Loucy (cell line): ENCODE measurements around the gene KBTBD4.

Experiments used
- H2AFZ ChIP-seq: fragments of 200-600 bp; sonication (generic); 2 replicates; pipeline ENCODE4 v1.6.0; 2016; ENCODE audit warnings: antibody characterized with exemption, mild to moderate bottlenecking, low read length, moderate library complexity
- H3F3A ChIP-seq: fragments of 200-600 bp; 2 replicates; pipeline ENCODE4 v1.6.0; 2016; ENCODE audit warnings: antibody characterized with exemption, low read depth, mild to moderate bottlenecking
- H3K27me3 ChIP-seq: fragments of 200-600 bp; sonication (generic); 2 replicates; pipeline ENCODE4 v1.6.1; 2014; ENCODE audit warnings: low read length, mild to moderate bottlenecking; ENCODE audit not compliant: insufficient read depth, poor library complexity, severe bottlenecking
- H3K36me3 ChIP-seq: fragments of 200-600 bp; sonication (generic); 2 replicates; pipeline ENCODE4 v1.6.1; 2016; ENCODE audit warnings: low read length; ENCODE audit not compliant: insufficient read depth
- H3K4me1 ChIP-seq: fragments of 200-600 bp; sonication (generic); 2 replicates; pipeline ENCODE4 v1.5.1; 2014; ENCODE audit warnings: low read length, mild to moderate bottlenecking; ENCODE audit not compliant: insufficient read depth, poor library complexity, severe bottlenecking
- H3K4me2 ChIP-seq: fragments of 200-600 bp; sonication (generic); 2 replicates; pipeline ENCODE4 v1.6.0; 2014; ENCODE audit warnings: antibody characterized with exemption, low read length, low read depth, mild to moderate bottlenecking; ENCODE audit not compliant: poor library complexity, severe bottlenecking
- H3K4me3 ChIP-seq: fragments of 200-600 bp; sonication (generic); 2 replicates; pipeline ENCODE4 v1.5.1; 2014; ENCODE audit warnings: low read length, mild to moderate bottlenecking, mixed read lengths; ENCODE audit not compliant: poor library complexity, severe bottlenecking
- H3K79me2 ChIP-seq: fragments of 200-600 bp; sonication (generic); 2 replicates; pipeline ENCODE4 v1.6.1; 2014; ENCODE audit warnings: low read length; ENCODE audit not compliant: insufficient read depth
- H3K9ac ChIP-seq: fragments of 200-600 bp; sonication (generic); 2 replicates; pipeline ENCODE4 v1.6.0; 2014; ENCODE audit warnings: mild to moderate bottlenecking, low read depth, low read length, moderate library complexity; ENCODE audit not compliant: poor library complexity, severe bottlenecking
- H3K9me2 ChIP-seq: fragments of 200-600 bp; sonication (generic); replicated peaks from 2 replicates; pipeline ENCODE4 v1.6.1; 2016; ENCODE audit warnings: low read depth, low read length, mixed read lengths
- H3K9me3 ChIP-seq: fragments of 200-600 bp; sonication (generic); 2 replicates; pipeline ENCODE4 v1.6.1; 2014; ENCODE audit warnings: mild to moderate bottlenecking, antibody characterized with exemption, low read length, low read depth; ENCODE audit not compliant: insufficient read depth
- H4K20me1 ChIP-seq: fragments of 200-600 bp; sonication (generic); 2 replicates; pipeline ENCODE4 v1.6.0; 2014; ENCODE audit warnings: antibody characterized with exemption, low read length, mild to moderate bottlenecking; ENCODE audit not compliant: insufficient read depth, poor library complexity, severe bottlenecking
- CTCF ChIP-seq: fragments of 200-600 bp; sonication (generic); conservative IDR thresholded peaks from 2 replicates; pipeline ENCODE4 v1.5.1; 2014; ENCODE audit warnings: mild to moderate bottlenecking, antibody characterized with exemption, low read length
- EZH2phosphoT487 ChIP-seq: fragments of 200-600 bp; IDR thresholded peaks from 2 replicates; pipeline ENCODE4 v1.6.1; 2018; ENCODE audit warnings: antibody characterized with exemption, mild to moderate bottlenecking, moderate library complexity, borderline replicate concordance

KBTBD4 gene

GRCh38 chr11:47570651-47571356 lies 8.0 kb downstream of the KBTBD4 start:
- no peaks in the 10 kb centered on the region for H3K27me3 ChIP-seq
- H3K9me3 ChIP-seq: no peaks in the 10 kb centered on the region
- H3K79me2 ChIP-seq: peaks cover 79% of the 10 kb centered on the region
- H2AFZ ChIP-seq: no peak overlapping the region
- peaks cover 26% of the 10 kb centered on the region for H3K4me1 ChIP-seq
- H3K9ac ChIP-seq: no peak overlapping the region
- H4K20me1 ChIP-seq: peaks cover 11% of the 10 kb centered on the region
- no peak for TF ChIP-seq EZH2phosphoT487
- TF ChIP-seq CTCF: no peak
- H3K9me2 ChIP-seq: no peaks in the 10 kb centered on the region
- no peaks in the 10 kb centered on the region for H3F3A ChIP-seq
- no peak overlapping the region for H3K4me3 ChIP-seq
- peaks cover 34% of the 10 kb centered on the region; the same call in 1 of the 2 replicates for H3K36me3 ChIP-seq
- peak overlapping the region; percentile 47 for H3K4me2 ChIP-seq

GRCh38 chr11:47569646-47570045 lies 9.1 kb downstream of the KBTBD4 start:
- Histone ChIP-seq H3K9me2 (no peaks in the 10 kb centered on the region), H3K27me3 (no peaks in the 10 kb centered on the region), H3K9me3 (no peaks in the 10 kb centered on the region), H2AFZ (no peak overlapping the region), H3K9ac (no peak overlapping the region), H3K4me1 (peaks cover 29% of the 10 kb centered on the region), H3K79me2 (peaks cover 84% of the 10 kb centered on the region), H3K4me3 (no peak overlapping the region), H3K36me3 (peaks cover 34% of the 10 kb centered on the region; the same call in 1 of the 2 replicates), H4K20me1 (peaks cover 11% of the 10 kb centered on the region), H3F3A (no peaks in the 10 kb centered on the region), H3K4me2 (peak overlapping the region; percentile 47)
- TF ChIP-seq CTCF: no peak
- no peak for TF ChIP-seq EZH2phosphoT487

GRCh38 chr11:47566149-47566698 lies 12.5 kb downstream of the KBTBD4 start:
- Histone ChIP-seq H2AFZ (peak overlapping the region; percentile 84), H4K20me1 (peaks cover 4% of the 10 kb centered on the region), H3K36me3 (peaks cover 7% of the 10 kb centered on the region; the same call in 1 of the 2 replicates), H3K9ac (peak overlapping the region; percentile 99), H3K9me3 (no peaks in the 10 kb centered on the region), H3K4me2 (peak overlapping the region; percentile 90), H3K27me3 (no peaks in the 10 kb centered on the region), H3K79me2 (peaks cover 67% of the 10 kb centered on the region), H3K9me2 (no peaks in the 10 kb centered on the region), H3K4me3 (peak overlapping the region; percentile 100), H3F3A (no peaks in the 10 kb centered on the region), H3K4me1 (peaks cover 29% of the 10 kb centered on the region)
- TF ChIP-seq CTCF: no peak
- TF ChIP-seq EZH2phosphoT487: no peak
